Measurements from ENCODE around the gene CPT1B.
A peak's percentile ranks its signal among the peaks of the same experiment; 100 is the strongest.

The CPT1B gene

DNA sequence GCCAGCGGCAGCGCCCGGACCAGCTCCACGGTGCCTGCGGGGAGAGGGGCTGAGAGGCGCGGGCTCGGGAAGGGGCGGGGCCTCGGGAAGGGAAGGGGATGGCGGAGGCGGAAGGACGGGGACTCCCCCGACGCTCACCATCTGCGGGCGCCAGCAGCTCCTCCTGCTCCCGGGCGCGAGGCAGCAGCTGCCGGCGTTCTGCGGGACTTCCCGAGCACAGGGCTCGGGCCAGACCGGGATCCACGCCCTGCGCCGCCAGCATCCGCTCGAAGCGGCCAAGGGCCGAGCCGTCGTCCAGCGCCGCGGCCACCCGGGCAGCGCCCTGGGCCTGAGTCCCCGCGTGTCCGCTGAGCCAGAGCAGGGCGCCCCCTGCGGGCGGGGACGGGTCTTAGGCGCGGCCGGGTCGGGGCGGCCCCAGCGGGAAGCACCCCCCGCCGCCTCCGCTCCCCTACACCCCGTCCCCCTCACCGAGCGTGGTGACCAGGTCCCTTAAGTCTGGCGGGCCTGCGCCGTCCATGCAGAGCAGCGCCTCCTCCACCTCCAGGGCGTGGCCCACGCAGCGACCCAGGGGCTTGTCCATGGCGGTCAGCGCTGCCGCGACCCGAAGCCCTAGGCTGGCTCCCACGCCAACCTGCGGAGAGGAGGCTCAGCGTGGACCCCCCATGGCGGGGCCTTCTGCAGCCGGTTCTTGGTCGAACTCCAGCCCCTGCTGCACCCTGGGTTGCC lies 52.0 kb downstream of the CPT1B start:
- TF ChIP-seq, protein P1, sequence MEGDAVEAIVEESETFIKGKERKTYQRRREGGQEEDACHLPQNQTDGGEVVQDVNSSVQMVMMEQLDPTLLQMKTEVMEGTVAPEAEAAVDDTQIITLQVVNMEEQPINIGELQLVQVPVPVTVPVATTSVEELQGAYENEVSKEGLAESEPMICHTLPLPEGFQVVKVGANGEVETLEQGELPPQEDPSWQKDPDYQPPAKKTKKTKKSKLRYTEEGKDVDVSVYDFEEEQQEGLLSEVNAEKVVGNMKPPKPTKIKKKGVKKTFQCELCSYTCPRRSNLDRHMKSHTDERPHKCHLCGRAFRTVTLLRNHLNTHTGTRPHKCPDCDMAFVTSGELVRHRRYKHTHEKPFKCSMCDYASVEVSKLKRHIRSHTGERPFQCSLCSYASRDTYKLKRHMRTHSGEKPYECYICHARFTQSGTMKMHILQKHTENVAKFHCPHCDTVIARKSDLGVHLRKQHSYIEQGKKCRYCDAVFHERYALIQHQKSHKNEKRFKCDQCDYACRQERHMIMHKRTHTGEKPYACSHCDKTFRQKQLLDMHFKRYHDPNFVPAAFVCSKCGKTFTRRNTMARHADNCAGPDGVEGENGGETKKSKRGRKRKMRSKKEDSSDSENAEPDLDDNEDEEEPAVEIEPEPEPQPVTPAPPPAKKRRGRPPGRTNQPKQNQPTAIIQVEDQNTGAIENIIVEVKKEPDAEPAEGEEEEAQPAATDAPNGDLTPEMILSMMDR (IDR thresholded peaks at IDR 0.05; ENCODE audit: low read length, missing control alignments), result no peak
- DNase-seq (ENCODE audit: low read depth), result peak; percentile 79
- peak overlapping the region; percentile 74 for H3K4me3 ChIP-seq (replicated peaks; ENCODE audit: low read depth, low read length)

DNA sequence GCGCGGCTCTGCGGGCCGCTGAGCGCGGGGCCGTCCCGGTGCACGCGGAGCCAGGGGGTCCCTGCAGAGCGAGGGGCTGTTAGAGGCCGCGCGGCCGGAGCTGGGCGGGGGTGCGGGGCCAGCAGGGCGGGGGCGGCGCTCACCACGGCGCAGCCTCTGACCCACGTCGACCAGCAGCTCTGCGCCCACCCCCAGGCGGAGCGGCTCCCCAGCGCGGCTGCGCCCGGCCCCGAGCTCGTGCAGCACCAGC lies 52.4 kb downstream of the CPT1B start:
- TF ChIP-seq, protein P1 (IDR thresholded peaks at IDR 0.05; ENCODE audit: low read length, missing control alignments), result peak; percentile 11
- DNase-seq (ENCODE audit: low read depth), result no peak
- peak overlapping the region; percentile 74 for H3K4me3 ChIP-seq (replicated peaks; ENCODE audit: low read depth, low read length)

DNA sequence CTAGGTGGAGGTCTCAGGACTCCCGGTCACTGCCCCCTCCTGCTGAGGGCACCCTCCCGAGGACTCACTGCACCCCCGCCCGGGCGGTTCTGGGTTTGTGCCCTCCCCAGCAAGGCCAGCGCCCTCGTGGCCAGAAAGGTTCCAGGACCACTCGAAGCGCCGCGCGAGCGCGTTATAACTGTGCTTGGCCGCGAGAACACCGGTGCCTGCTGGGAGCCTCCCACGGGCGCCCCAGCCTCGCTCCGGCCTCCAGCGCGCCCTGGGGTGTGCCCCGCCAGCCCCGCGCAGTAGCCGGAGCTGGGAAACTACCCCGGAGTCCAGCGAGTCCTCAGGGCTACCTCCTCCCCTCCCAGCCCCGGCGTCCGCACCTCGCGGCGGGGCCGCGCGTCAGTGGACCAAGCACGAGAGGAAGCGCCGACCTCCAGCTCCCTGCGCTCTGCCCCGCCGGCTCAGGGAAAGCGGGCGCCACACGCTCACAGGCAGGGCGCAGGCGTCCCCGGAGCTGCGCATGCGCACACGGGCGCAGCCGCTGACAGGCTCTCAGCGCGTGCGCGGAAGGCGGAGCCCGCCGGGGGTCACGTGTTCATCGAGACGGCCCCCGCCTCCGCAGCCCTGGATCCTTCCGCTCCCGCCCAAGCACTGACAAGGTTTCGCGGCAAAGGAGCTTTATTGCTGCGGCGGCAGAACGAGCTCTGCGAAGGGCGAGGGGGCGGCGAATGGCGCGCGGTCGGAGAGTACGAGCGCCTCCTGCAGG lies 52.9 kb downstream of the CPT1B start, which contains the start of gene SCO2:
TSS of gene SCO2 (minus strand) at position 495 of the 754 bp plus-strand sequence. CDS start 1,187 bp downstream, outside the sequence.
- TF ChIP-seq, protein P1 (IDR thresholded peaks at IDR 0.05; ENCODE audit: low read length, missing control alignments), result no peak
- peak within 1 kb of the TSS; percentile 74 for H3K4me3 ChIP-seq (replicated peaks; ENCODE audit: low read depth, low read length)
- DNase-seq (ENCODE audit: low read depth), result peak; percentile 98

DNA sequence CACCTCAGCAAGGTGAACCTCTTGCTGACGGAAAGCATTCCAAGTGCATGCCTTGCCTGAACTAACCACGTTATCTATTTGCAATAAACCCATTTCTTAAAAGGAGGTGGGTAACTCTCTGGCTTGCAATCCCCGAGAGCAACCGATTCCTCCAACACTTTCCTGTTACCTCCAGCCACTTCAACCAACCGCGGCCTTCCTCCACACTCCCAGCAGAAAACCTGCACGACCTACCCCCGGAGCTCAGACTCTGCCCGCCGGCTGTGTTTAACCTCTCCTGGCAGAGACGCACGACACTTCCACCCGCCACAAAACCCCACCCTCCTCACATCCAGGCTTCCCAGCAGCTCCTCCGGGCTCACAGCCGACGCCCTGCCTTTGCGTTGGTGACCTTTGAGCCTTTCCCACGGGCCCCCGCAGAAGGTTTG lies 53.5 kb downstream of the CPT1B start:
- H3K4me3 ChIP-seq (replicated peaks; ENCODE audit: low read depth, low read length), result peak overlapping the region; percentile 74
- no peak for DNase-seq (ENCODE audit: low read depth)
- TF ChIP-seq, protein P1 (IDR thresholded peaks at IDR 0.05; ENCODE audit: low read length, missing control alignments), result no peak

DNA sequence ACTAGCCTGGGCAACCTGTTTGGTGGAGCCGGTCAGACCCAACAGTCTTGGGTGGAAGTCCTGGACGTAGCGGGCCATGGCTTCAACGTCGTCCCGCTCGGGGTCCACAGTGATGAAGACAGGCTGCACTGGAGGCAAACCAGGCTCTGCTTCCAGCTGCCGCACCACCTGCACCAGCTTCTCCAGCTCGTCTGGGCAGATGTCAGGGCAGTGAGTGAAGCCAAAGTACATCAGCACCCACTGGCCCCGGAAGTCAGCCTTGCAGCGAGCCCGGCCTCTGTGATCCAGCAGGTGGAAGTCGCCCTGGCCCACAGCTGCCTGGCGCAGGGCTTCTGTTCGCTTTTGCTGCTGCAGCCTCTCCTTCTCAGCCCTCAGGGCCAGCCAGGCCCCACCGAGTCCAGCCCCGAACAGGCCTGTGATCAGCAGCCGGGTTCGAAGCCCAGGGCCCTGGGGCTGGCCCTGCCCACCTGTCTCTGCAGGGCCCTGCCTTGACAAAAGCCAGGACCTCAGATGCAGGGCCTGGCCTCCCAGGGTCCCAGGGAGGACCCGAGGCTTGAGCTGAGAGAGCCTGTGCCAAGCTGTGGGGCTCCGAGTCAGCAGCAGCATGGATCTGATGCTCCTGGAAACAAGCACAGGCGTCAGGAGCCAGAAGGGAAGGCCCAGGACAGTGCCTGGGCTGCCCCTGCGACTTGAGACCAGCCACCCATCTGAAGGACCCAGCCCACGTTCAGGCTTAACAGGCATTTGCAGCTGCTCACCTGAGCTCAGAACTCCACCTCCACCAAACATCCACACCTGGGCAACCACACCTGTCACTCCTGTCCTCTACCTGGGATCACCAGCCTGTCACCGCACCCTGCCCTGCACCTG lies 54.2 kb downstream of the CPT1B start:
- no peak for DNase-seq (ENCODE audit: low read depth)
- H3K4me3 ChIP-seq (replicated peaks; ENCODE audit: low read depth, low read length), result peak overlapping the region; percentile 74
- TF ChIP-seq, protein P1 (IDR thresholded peaks at IDR 0.05; ENCODE audit: low read length, missing control alignments), result no peak

DNA sequence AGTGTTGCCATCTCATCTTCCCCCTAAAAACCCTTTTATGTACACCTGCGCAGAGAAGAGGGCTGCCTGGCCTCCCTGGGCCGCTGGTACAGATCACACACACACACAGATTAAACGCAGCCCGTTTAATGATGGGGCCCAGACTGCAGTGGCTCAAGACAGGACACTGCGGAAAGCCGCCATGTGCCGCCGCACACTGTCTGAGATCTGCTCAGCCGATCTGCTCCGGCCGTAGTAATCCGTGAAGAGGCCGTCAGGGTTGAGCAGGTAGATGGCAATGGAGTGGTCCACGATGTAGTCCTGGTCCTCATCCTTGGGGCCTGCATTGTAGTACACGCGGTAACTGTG lies 54.8 kb downstream of the CPT1B start:
- TF ChIP-seq, protein P1 (IDR thresholded peaks at IDR 0.05; ENCODE audit: low read length, missing control alignments), result no peak
- no peak for DNase-seq (ENCODE audit: low read depth)
- no peak overlapping the region for H3K4me3 ChIP-seq (replicated peaks; ENCODE audit: low read depth, low read length)

Data from fibroblast of pulmonary artery (primary cell).